GM12874 (cell line): ENCODE data around the gene FAM228B.

Source experiments
- CTCF ChIP-seq: IDR thresholded peaks from 2 replicates; pipeline ENCODE4 v1.5.1; 2011; ENCODE audit warnings: low read depth, mild to moderate bottlenecking, control low read depth, low read length, moderate library complexity; ENCODE audit not compliant: insufficient read depth

Gene FAM228B

GRCh38 chr2:24203787-24204150 is 80.5 kb downstream of the FAM228B start:
- TF ChIP-seq CTCF: no peak

GRCh38 chr2:24204505-24204904 is 81.2 kb downstream of the FAM228B start:
- no peak for TF ChIP-seq CTCF

GRCh38 chr2:24205131-24205530 is 81.9 kb downstream of the FAM228B start:
- TF ChIP-seq CTCF: no peak

- no peak for TF ChIP-seq CTCF
Measured at GRCh38 chr2:24206242-24206641, 83.0 kb downstream of the FAM228B start.

- no peak for TF ChIP-seq CTCF
Measured at GRCh38 chr2:24206714-24207113, 83.4 kb downstream of the FAM228B start.

GRCh38 chr2:24207359-24207758 is 84.1 kb downstream of the FAM228B start:
- TF ChIP-seq CTCF: no peak

- TF ChIP-seq CTCF: no peak
Measured at GRCh38 chr2:24208490-24208889, 85.2 kb downstream of the FAM228B start.
